Esophagus squamous epithelium (tissue), 5 donors: ENCODE measurements around the gene NUP50. TPM values are rescaled to one million over a fixed set of nuclear protein-coding genes. Genes with fewer than 3 reads are reported as not detected.

Source experiments
- DNase-seq: peaks from one replicate; lab custom pipeline; 2025; lab: John Stamatoyannopoulos, UW
- H3K27ac ChIP-seq, 4 donors: fragments of 200-600 bp; sonication (generic); one replicate each; pipeline ENCODE4 v1.5.1; 2016 to 2019; ENCODE audit warnings: mild to moderate bottlenecking in 1 of 4
- H3K27me3 ChIP-seq, 4 donors: fragments of 200-600 bp; sonication (generic); 1 replicate in 3 of 4; 2 replicates in 1 of 4; pipeline versions ENCODE4 v1.5.1 to v1.6.0; 2017 to 2021; ENCODE audit warnings: antibody characterized with exemption in 1 of 4
- H3K36me3 ChIP-seq, 3 donors: fragments of 200-600 bp; sonication (generic); one replicate each; pipeline ENCODE4 v1.5.1; 2016 to 2019
- H3K4me1 ChIP-seq, 3 donors: fragments of 200-600 bp; sonication (generic); one replicate each; pipeline ENCODE4 v1.5.1; 2017 to 2019
- H3K4me3 ChIP-seq, 4 donors: fragments of 200-600 bp; sonication (generic); 1 replicate in 3 of 4; 2 replicates in 1 of 4; pipeline ENCODE4 v1.5.1; 2016 to 2019; ENCODE audit warnings: mild to moderate bottlenecking in 2 of 4, moderate library complexity in 1 of 4
- H3K9me3 ChIP-seq, 3 donors: fragments of 200-600 bp; sonication (generic); one replicate each; pipeline ENCODE4 v1.5.1; 2016 to 2019
- POLR2A ChIP-seq, 4 donors: fragments of 450-650 bp; IDR thresholded peaks; one replicate each; pipeline ENCODE4 v1.6.1; 2017; ENCODE audit warnings: antibody characterized with exemption in 4 of 4, mild to moderate bottlenecking in 4 of 4, moderate library complexity in 3 of 4
- WGBS, 2 donors: methylation state at CpG; one replicate each; pipeline ENCODE4 v1.1.5; 2018; 5-methylcytosine and 5-hydroxymethylcytosine counted together
- intact Hi-C: fragments of 100-400 bp; cut with DNase I; formaldehyde crosslinking; loops from one replicate; pipeline ENCODE4 v1.15.0; 2022
- small RNA-seq, 4 donors: library from RNA; depleted of rRNA; stranded (forward); fragments of <200 nt; gene quantifications; one replicate each; pipeline ENCODE3, GENCODE V24; 2016
- total RNA-seq, 4 donors: library from RNA; depleted of rRNA; stranded (reverse); fragments of >200 nt; gene quantifications; one replicate each; pipeline ENCODE4 v1.1.0, GENCODE V29; 2016
- TF ChIP-seq, protein P1 (sequence below), 6 experiments: fragments of 450-650 bp in 4 of 6; fragments of 200-600 bp in 2 of 6; sonication (generic) in 2 of 6; IDR thresholded peaks; one replicate each; pipeline ENCODE4 v1.5.1; 2016 to 2019; ENCODE audit warnings: antibody characterized with exemption in 6 of 6, mild to moderate bottlenecking in 4 of 6, moderate library complexity in 4 of 6
- donor health status: DM: yes; HTN: yes; CAD: no.

Gene NUP50
- total RNA-seq, 4 donors from 2014 or later = 53.7 to 96.4 (median 59.9) TPM

DNA sequence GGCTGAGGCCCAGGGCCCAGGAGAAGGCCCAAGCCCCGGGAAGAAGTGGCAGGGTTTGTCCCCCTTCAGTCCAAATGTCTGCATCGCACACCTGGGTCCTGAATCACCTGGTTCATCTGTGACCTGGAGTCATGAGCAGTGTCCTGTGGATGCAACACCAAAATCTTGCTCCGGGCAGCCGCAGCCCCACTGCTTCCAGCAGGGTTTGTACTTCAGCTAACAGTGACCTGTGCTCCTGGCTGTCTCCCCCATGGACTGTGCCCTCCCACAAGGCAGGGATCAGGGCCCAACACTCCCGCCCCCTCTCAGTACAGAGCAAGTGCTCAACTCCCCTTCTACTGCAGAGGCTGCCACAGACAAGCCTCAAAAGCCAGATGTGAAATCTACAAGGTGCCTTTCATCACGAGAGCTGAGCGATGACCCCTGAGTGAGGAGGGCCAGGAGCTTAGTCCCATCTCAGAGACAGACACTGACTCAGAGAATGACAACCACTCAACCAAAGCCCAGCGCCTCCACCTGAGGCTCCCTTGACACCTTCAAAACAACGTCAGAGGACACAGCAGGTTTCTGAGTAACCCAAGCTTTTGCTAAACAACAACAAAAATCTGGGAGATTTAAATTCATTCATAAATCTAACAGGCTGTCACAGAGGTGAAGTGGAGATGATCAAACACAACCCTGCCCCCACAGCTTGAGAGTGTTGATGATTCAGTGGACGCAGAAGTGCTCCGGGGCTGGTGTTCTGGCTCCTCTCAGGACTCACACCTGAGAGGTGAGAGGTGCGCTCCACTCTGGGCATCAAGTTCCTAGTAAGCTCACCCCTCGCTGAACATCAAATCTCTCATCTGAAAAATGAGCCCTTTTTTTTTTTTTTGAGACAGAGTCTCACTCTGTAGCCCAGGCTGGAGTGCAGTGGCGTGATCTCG lies 73.6 kb downstream of the NUP50 start:
- Histone ChIP-seq H3K9me3 (no peaks in the 10 kb centered on the region), H3K4me1 (peaks cover 21 to 80% (median 30%) of the 10 kb centered on the region in 3 donors), H3K36me3 (peaks cover 0 to 31% (median 0%) of the 10 kb centered on the region in 3 donors), H3K27ac (no peak overlapping the region), H3K4me3 (no peak overlapping the region), H3K27me3 (no peaks in the 10 kb centered on the region)
- DNase-seq = no peak
- 82 to 86% methylated on average over 11 to 12 of the region's 15 CpGs for WGBS, 2 donors
- TF ChIP-seq, protein P1, sequence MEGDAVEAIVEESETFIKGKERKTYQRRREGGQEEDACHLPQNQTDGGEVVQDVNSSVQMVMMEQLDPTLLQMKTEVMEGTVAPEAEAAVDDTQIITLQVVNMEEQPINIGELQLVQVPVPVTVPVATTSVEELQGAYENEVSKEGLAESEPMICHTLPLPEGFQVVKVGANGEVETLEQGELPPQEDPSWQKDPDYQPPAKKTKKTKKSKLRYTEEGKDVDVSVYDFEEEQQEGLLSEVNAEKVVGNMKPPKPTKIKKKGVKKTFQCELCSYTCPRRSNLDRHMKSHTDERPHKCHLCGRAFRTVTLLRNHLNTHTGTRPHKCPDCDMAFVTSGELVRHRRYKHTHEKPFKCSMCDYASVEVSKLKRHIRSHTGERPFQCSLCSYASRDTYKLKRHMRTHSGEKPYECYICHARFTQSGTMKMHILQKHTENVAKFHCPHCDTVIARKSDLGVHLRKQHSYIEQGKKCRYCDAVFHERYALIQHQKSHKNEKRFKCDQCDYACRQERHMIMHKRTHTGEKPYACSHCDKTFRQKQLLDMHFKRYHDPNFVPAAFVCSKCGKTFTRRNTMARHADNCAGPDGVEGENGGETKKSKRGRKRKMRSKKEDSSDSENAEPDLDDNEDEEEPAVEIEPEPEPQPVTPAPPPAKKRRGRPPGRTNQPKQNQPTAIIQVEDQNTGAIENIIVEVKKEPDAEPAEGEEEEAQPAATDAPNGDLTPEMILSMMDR (IDR thresholded peaks at IDR 0.05) = no peak
- TF ChIP-seq POLR2A (IDR thresholded peaks at IDR 0.05) = no peak
- intact Hi-C loops = no loop called here

Small RNA genes lying within 50 kb of the gene (small RNA-seq; reads per million reads assigned to genes)
- 0.27 to 0.41 (median 0.29) reads per million in 4 donors for gene MIR1249

Other genes with a start within 250 kb of the NUP50 start
- gene PHF21B, start 153.9 kb upstream of the NUP50 start, total RNA-seq = under 1 TPM in 2 of 4 donors, not detected in 2; 0.04 to 0.19 TPM
- 10 to 100 TPM; 33.1 to 40.2 (median 38.1) TPM for gene KIAA0930, start 77.0 kb downstream of the NUP50 start, total RNA-seq
- gene UPK3A, start 121.0 kb downstream of the NUP50 start, total RNA-seq = not detected
- 10 to 100 TPM; 12.5 to 95.4 (median 18.8) TPM for gene FAM118A, start 146.0 kb downstream of the NUP50 start, total RNA-seq
- not detected for gene SMC1B, start 249.7 kb downstream of the NUP50 start, total RNA-seq
- under 1 TPM in 3 of 4 donors, not detected in 1; 0.19 to 0.76 (median 0.75) TPM for gene RIBC2, start 249.8 kb downstream of the NUP50 start, total RNA-seq